MM.1S (cell line): ENCODE data around the gene CEP192.

Source experiments
- DNase-seq: peaks from one replicate; pipeline ENCODE4 v3.0.0-alpha.2; 2015
- H2AFZ ChIP-seq: fragments of 300-600 bp; sonication (generic); 2 replicates; pipeline ENCODE4 v1.6.0; 2016; ENCODE audit warnings: antibody characterized with exemption, low read length
- H3F3A ChIP-seq: fragments of 300-600 bp; sonication (generic); 2 replicates; pipeline ENCODE4 v1.6.1; 2016; ENCODE audit warnings: mild to moderate bottlenecking, antibody characterized with exemption, low read length, moderate library complexity, mixed read lengths; ENCODE audit not compliant: insufficient read depth
- H3K27ac ChIP-seq: fragments of 300-600 bp; sonication (generic); 2 replicates; pipeline ENCODE4 v1.5.1; 2016; ENCODE audit warnings: mild to moderate bottlenecking, low read length
- H3K27me3 ChIP-seq: fragments of 300-600 bp; sonication (generic); replicated peaks from 2 replicates; pipeline ENCODE4 v1.6.0; 2016; ENCODE audit warnings: low read length; ENCODE audit not compliant: insufficient read depth
- H3K36me3 ChIP-seq: fragments of 300-600 bp; sonication (generic); replicated peaks from 2 replicates; pipeline ENCODE4 v1.6.1; 2016; ENCODE audit warnings: mild to moderate bottlenecking, low read length, mixed read lengths; ENCODE audit not compliant: insufficient read depth
- H3K4me1 ChIP-seq: fragments of 300-600 bp; sonication (generic); 2 replicates; pipeline ENCODE4 v1.6.1; 2016; ENCODE audit warnings: low read length, mixed read lengths
- H3K4me2 ChIP-seq: fragments of 300-600 bp; sonication (generic); 2 replicates; pipeline ENCODE4 v1.6.0; 2016; ENCODE audit warnings: low read depth, low read length
- H3K4me3 ChIP-seq: fragments of 300-600 bp; sonication (generic); 2 replicates; pipeline ENCODE4 v1.5.1; 2016; ENCODE audit warnings: low read length, mixed read lengths
- H3K79me2 ChIP-seq: fragments of 300-600 bp; sonication (generic); 2 replicates; pipeline ENCODE4 v1.6.1; 2016; ENCODE audit warnings: mixed run types, low read length, mixed read lengths
- H3K9ac ChIP-seq: fragments of 300-600 bp; sonication (generic); 2 replicates; pipeline ENCODE4 v1.6.1; 2016; ENCODE audit warnings: low read length, mixed read lengths
- H3K9me2 ChIP-seq: fragments of 300-600 bp; sonication (generic); replicated peaks from 2 replicates; pipeline ENCODE4 v1.6.1; 2016; ENCODE audit warnings: mild to moderate bottlenecking, low read length, mixed read lengths; ENCODE audit not compliant: insufficient read depth
- H3K9me3 ChIP-seq: fragments of 300-600 bp; sonication (generic); replicated peaks from 2 replicates; pipeline ENCODE4 v1.6.1; 2016; ENCODE audit warnings: mild to moderate bottlenecking, low read length, mixed read lengths; ENCODE audit not compliant: insufficient read depth
- H4K20me1 ChIP-seq: fragments of 300-600 bp; sonication (generic); 2 replicates; pipeline ENCODE4 v1.6.1; 2016; ENCODE audit warnings: mild to moderate bottlenecking, low read length, moderate library complexity, mixed read lengths; ENCODE audit not compliant: insufficient read depth
- EZH2 ChIP-seq: fragments of 300-600 bp; sonication (generic); optimal IDR thresholded peaks from 2 replicates; pipeline ENCODE3; 2017; ENCODE audit warnings: low read depth, mild to moderate bottlenecking, antibody characterized with exemption, low read length, mixed read lengths
- EZH2phosphoT487 ChIP-seq: fragments of 300-600 bp; sonication (generic); IDR thresholded peaks from 2 replicates; pipeline ENCODE4 v1.6.1; 2018; ENCODE audit warnings: antibody characterized with exemption, low read length
- TF ChIP-seq, protein P1 (sequence below): fragments of 300-600 bp; sonication (generic); IDR thresholded peaks from 2 replicates; pipeline ENCODE4 v1.5.1; 2016; ENCODE audit warnings: antibody characterized with exemption, low read length, mixed read lengths

Gene CEP192

DNA sequence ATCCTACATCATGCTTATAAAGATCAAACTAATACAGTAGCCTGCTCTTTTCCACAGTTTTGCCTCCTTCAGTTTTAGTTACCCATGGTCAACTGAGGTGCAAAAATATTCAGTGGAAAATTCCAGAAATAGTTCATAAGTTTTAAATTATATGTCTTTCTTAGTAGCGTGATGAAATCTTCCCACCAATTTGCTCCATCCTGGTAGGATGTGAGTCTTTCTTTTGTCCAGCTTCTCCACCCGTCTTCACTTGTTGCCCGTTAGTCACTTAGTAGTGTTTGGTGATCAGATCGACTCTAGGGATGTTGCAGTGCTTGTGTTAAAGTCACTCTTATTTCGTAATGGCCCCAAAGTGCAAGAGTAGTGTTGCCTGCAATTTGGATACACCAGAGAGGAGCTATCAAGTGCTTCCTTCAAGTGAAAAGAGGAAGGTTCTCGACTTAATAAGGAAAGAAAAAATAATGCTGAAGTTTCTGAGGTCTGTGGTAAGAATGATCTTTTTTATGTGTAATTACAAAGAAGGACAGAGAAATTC, 57.0 kb downstream of the CEP192 start:
- H3K4me1 ChIP-seq = no peaks in the 10 kb centered on the region
- DNase-seq = no peak
- no peak overlapping the region for H3K4me2 ChIP-seq
- TF ChIP-seq EZH2phosphoT487 = no peak
- TF ChIP-seq, protein P1, sequence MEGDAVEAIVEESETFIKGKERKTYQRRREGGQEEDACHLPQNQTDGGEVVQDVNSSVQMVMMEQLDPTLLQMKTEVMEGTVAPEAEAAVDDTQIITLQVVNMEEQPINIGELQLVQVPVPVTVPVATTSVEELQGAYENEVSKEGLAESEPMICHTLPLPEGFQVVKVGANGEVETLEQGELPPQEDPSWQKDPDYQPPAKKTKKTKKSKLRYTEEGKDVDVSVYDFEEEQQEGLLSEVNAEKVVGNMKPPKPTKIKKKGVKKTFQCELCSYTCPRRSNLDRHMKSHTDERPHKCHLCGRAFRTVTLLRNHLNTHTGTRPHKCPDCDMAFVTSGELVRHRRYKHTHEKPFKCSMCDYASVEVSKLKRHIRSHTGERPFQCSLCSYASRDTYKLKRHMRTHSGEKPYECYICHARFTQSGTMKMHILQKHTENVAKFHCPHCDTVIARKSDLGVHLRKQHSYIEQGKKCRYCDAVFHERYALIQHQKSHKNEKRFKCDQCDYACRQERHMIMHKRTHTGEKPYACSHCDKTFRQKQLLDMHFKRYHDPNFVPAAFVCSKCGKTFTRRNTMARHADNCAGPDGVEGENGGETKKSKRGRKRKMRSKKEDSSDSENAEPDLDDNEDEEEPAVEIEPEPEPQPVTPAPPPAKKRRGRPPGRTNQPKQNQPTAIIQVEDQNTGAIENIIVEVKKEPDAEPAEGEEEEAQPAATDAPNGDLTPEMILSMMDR = no peak
- TF ChIP-seq EZH2 = no peak
- no peak overlapping the region for H3K9ac ChIP-seq
- no peaks in the 10 kb centered on the region for H3K9me2 ChIP-seq
- H3K9me3 ChIP-seq = no peaks in the 10 kb centered on the region
- no peak overlapping the region for H3K27ac ChIP-seq
- H3K79me2 ChIP-seq = peaks cover 3% of the 10 kb centered on the region; the same call in 1 of the 2 replicates
- H4K20me1 ChIP-seq = no peaks in the 10 kb centered on the region
- no peak overlapping the region for H2AFZ ChIP-seq
- no peaks in the 10 kb centered on the region for H3F3A ChIP-seq
- H3K27me3 ChIP-seq = no peaks in the 10 kb centered on the region
- no peak overlapping the region for H3K4me3 ChIP-seq
- peaks cover 12% of the 10 kb centered on the region for H3K36me3 ChIP-seq

DNA sequence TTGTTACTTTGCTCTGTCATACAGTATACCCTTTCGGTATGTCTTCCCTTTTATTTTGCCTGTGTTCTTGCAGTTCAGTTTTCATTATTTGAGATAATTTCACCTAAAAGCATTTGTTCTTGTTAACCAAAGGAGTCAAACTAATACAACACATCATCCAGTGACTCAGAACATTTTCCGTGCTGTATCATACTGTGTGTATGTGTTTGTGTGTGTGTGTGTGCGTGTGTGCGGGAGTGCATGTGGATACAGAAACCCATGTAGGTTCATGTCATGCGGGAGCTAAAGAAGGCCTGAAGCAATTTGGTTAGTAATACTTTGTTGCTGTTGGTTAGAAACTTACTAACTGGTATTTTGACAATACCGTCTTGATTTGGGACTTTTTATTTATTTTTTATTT, 60.0 kb downstream of the CEP192 start:
- TF ChIP-seq EZH2 = no peak
- TF ChIP-seq, protein P1 = no peak
- TF ChIP-seq EZH2phosphoT487 = no peak
- Histone ChIP-seq H3K4me1 (no peaks in the 10 kb centered on the region), H3K36me3 (peaks cover 13% of the 10 kb centered on the region)

DNA sequence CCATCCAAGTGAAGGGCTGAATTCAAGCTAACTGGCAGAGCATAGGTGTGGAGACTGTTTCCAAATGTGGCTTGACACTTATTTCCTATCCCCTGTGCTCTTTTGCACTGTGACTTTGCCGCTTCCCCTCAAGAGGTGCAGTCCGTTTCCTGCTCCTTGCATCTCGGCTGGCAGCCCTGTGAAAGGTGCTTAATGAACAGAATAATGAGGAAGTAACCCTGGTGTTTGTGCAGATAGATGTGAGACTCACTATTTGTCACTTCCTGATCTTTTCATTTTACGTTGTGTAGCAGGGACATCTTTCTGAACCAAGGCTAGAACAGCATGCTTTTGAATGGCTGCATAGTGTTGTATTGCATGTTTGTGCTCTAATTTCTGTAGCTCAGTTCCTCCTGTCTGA, 60.8 kb downstream of the CEP192 start:
- Histone ChIP-seq H3K9me2 (no peaks in the 10 kb centered on the region), H3K27me3 (no peaks in the 10 kb centered on the region), H3F3A (no peaks in the 10 kb centered on the region), H3K9me3 (no peaks in the 10 kb centered on the region), H3K36me3 (peaks cover 13% of the 10 kb centered on the region), H3K79me2 (no peaks in the 10 kb centered on the region), H2AFZ (no peak overlapping the region), H3K27ac (no peak overlapping the region), H3K4me2 (no peak overlapping the region), H4K20me1 (no peaks in the 10 kb centered on the region), H3K4me1 (no peaks in the 10 kb centered on the region), H3K4me3 (no peak overlapping the region), H3K9ac (no peak overlapping the region)
- TF ChIP-seq, protein P1 = no peak
- TF ChIP-seq EZH2phosphoT487 (no peak), EZH2 (no peak)
- DNase-seq = no peak

More for the DNA sequence above, 60.0 kb downstream of the CEP192 start:
- H3K27me3 ChIP-seq = no peaks in the 10 kb centered on the region
- H3K79me2 ChIP-seq = no peaks in the 10 kb centered on the region
- no peak overlapping the region for H2AFZ ChIP-seq
- no peaks in the 10 kb centered on the region for H3F3A ChIP-seq
- H3K9me2 ChIP-seq = no peaks in the 10 kb centered on the region
- H3K4me2 ChIP-seq = no peak overlapping the region
- no peaks in the 10 kb centered on the region for H3K9me3 ChIP-seq
- H4K20me1 ChIP-seq = no peaks in the 10 kb centered on the region
- no peak overlapping the region for H3K4me3 ChIP-seq
- DNase-seq = no peak
- no peak overlapping the region for H3K27ac ChIP-seq
- no peak overlapping the region for H3K9ac ChIP-seq
